Erythroblast (primary cell): ENCODE measurements around the gene BTBD6.

Source experiments
- GATA1 ChIP-seq: IDR thresholded peaks from 2 replicates; pipeline ENCODE4 v1.6.1; 2011; ENCODE audit warnings: low read depth, mild to moderate bottlenecking, control low read depth, low read length, moderate library complexity
- POLR2A ChIP-seq: IDR thresholded peaks from 2 replicates; pipeline ENCODE4 v1.6.1; 2011; ENCODE audit warnings: mild to moderate bottlenecking, low read length

- TF ChIP-seq POLR2A (no peak), GATA1 (no peak)
Observed at GRCh38 chr14:105227346-105227745, 21.0 kb upstream of the BTBD6 start.
